Measurements from ENCODE around the gene FOXC2.

The FOXC2 gene

DNA sequence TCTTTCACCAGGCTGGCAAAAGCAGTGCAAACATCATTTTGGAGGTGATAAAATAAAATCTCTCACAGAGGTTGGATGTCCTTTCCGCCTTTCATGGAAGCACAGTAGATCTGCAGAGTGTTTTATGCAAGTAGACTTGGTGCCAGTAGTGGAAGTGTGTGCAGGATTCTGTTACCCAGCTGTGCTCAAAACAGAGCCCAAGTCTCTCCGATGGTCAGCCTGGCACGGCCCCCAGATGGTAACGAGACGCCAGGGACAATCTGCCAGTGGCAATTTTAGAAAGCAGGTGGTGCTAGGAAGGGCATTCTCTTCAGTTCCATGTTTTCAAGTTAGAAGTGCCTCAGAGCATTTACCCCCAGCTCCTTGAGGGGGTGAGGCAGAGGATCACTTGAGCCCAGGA lies 10.1 kb upstream of the FOXC2 start:
- TF ChIP-seq TAF1 (IDR thresholded peaks at IDR 0.05; ENCODE audit: borderline replicate concordance, insufficient read depth, low read length), result no peak
- no peak for TF ChIP-seq SIN3A (IDR thresholded peaks at IDR 0.05; ENCODE audit: borderline replicate concordance, insufficient read depth, low read length)

DNA sequence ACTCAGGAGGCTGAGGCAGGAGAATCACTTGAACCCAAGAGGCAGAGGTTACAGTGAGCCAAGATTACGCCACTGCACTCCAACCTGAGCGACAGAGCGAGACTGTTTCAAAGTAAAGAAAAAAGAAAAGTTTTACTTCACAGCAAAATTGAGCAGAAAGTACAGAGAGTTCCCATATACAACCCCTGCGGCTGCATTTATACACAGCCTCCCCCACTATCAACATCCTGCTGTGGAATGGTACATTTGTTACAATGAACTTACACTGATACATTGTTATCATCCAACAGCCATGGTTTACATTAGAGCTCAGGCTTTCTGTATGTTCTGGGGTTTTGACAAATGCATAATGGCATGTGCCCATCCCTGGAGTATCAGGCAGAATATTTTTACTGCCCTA lies 9.0 kb upstream of the FOXC2 start:
- no peak for TF ChIP-seq POLR2AphosphoS5 (IDR thresholded peaks at IDR 0.05; ENCODE audit: low read depth, low read length)
- TF ChIP-seq TAF1 (IDR thresholded peaks at IDR 0.05; ENCODE audit: borderline replicate concordance, insufficient read depth, low read length), result no peak
- TF ChIP-seq REST (IDR thresholded peaks at IDR 0.05; ENCODE audit: insufficient read depth in 1 of 2, low read depth in 2 of 2, low read length in 2 of 2), result no peak
- no peak for TF ChIP-seq SIN3A (IDR thresholded peaks at IDR 0.05; ENCODE audit: borderline replicate concordance, insufficient read depth, low read length)
- no peak for TF ChIP-seq FOXP2 (optimal IDR thresholded peaks at IDR 0.05; ENCODE audit: borderline replicate concordance, extremely low read depth, extremely low read length, insufficient read depth)

- TF ChIP-seq SIN3A (IDR thresholded peaks at IDR 0.05; ENCODE audit: borderline replicate concordance, insufficient read depth, low read length) (no peak), TAF1 (IDR thresholded peaks at IDR 0.05; ENCODE audit: borderline replicate concordance, insufficient read depth, low read length) (no peak), FOXP2 (optimal IDR thresholded peaks at IDR 0.05; ENCODE audit: borderline replicate concordance, extremely low read depth, extremely low read length, insufficient read depth) (no peak), POLR2AphosphoS5 (IDR thresholded peaks at IDR 0.05; ENCODE audit: low read depth, low read length) (no peak), REST (IDR thresholded peaks at IDR 0.05; ENCODE audit: insufficient read depth in 1 of 2, low read depth in 2 of 2, low read length in 2 of 2) (no peak)
Observed at GRCh38 chr16:86558355-86559193, 8.1 kb upstream of the FOXC2 start.

GRCh38 chr16:86559802-86560305 lies 6.8 kb upstream of the FOXC2 start:
- TF ChIP-seq POLR2AphosphoS5 (IDR thresholded peaks at IDR 0.05; ENCODE audit: low read depth, low read length), result no peak
- TF ChIP-seq TAF1 (IDR thresholded peaks at IDR 0.05; ENCODE audit: borderline replicate concordance, insufficient read depth, low read length), result no peak
- no peak for TF ChIP-seq SIN3A (IDR thresholded peaks at IDR 0.05; ENCODE audit: borderline replicate concordance, insufficient read depth, low read length)
- no peak for TF ChIP-seq REST (IDR thresholded peaks at IDR 0.05; ENCODE audit: insufficient read depth in 1 of 2, low read depth in 2 of 2, low read length in 2 of 2)
- TF ChIP-seq FOXP2 (optimal IDR thresholded peaks at IDR 0.05; ENCODE audit: borderline replicate concordance, extremely low read depth, extremely low read length, insufficient read depth), result no peak

DNA sequence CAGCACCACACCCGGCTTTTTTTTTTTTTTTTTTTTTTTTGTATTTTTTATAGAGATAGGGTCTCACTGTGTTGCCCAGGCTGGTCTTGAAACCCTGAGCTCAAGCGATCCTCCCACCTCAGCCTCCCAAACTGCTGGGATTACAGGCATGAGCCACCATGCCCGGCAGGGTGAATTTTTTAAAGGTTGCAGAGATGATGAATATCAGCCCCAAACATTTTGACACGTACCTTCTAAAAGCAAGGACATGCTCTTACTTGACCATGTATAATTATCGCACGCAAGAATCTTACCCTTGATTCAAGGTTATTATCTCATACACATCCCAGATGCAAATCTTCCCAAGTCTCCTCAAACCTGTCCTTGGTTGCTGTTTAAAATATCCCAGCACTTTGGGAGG lies 4.3 kb upstream of the FOXC2 start:
- TF ChIP-seq TAF1 (IDR thresholded peaks at IDR 0.05; ENCODE audit: borderline replicate concordance, insufficient read depth, low read length), result no peak
- TF ChIP-seq SIN3A (IDR thresholded peaks at IDR 0.05; ENCODE audit: borderline replicate concordance, insufficient read depth, low read length), result no peak
- TF ChIP-seq REST (IDR thresholded peaks at IDR 0.05; ENCODE audit: insufficient read depth in 1 of 2, low read depth in 2 of 2, low read length in 2 of 2), result no peak
- no peak for TF ChIP-seq POLR2AphosphoS5 (IDR thresholded peaks at IDR 0.05; ENCODE audit: low read depth, low read length)
- TF ChIP-seq FOXP2 (optimal IDR thresholded peaks at IDR 0.05; ENCODE audit: borderline replicate concordance, extremely low read depth, extremely low read length, insufficient read depth), result no peak

Data from PFSK-1 (cell line).